ENCODE results near the gene SLFN12L.

DNA sequence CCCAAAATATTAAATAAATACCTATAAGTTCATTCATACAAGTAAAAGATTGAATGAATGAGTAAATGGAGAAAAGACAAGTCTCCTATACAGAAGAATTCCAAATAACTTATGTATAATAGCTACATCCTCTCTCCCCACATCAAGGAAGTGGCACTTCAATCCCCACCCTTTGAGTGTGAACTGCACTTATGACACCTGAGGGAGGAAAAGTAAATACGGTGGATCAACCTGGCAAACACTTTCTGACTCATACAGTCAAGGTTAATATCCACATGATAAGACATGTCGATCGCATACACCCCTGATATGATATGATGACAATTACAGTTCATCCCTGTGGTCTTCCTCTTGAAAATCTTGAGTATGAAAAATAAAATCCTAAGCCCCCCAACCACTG lies 18.0 kb downstream of the SLFN12L start:
- no peak for TF ChIP-seq CHD2 (IDR thresholded peaks at IDR 0.05; ENCODE audit: low read length, partially characterized antibody)
- no peak for TF ChIP-seq TEAD4 (IDR thresholded peaks at IDR 0.05; ENCODE audit: borderline replicate concordance, insufficient read depth)
- TF ChIP-seq, protein P1, sequence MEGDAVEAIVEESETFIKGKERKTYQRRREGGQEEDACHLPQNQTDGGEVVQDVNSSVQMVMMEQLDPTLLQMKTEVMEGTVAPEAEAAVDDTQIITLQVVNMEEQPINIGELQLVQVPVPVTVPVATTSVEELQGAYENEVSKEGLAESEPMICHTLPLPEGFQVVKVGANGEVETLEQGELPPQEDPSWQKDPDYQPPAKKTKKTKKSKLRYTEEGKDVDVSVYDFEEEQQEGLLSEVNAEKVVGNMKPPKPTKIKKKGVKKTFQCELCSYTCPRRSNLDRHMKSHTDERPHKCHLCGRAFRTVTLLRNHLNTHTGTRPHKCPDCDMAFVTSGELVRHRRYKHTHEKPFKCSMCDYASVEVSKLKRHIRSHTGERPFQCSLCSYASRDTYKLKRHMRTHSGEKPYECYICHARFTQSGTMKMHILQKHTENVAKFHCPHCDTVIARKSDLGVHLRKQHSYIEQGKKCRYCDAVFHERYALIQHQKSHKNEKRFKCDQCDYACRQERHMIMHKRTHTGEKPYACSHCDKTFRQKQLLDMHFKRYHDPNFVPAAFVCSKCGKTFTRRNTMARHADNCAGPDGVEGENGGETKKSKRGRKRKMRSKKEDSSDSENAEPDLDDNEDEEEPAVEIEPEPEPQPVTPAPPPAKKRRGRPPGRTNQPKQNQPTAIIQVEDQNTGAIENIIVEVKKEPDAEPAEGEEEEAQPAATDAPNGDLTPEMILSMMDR (IDR thresholded peaks at IDR 0.05): no peak
- TF ChIP-seq GATA2 (CRISPR knock-in tag; IDR thresholded peaks at IDR 0.05): no peak
- TF ChIP-seq EZH2phosphoT487 (IDR thresholded peaks at IDR 0.05; ENCODE audit: borderline replicate concordance, low read depth): no peak
- TF ChIP-seq, protein P2, sequence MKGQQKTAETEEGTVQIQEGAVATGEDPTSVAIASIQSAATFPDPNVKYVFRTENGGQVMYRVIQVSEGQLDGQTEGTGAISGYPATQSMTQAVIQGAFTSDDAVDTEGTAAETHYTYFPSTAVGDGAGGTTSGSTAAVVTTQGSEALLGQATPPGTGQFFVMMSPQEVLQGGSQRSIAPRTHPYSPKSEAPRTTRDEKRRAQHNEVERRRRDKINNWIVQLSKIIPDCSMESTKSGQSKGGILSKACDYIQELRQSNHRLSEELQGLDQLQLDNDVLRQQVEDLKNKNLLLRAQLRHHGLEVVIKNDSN (IDR thresholded peaks at IDR 0.05; ENCODE audit: borderline replicate concordance, low read depth): no peak
- TF ChIP-seq RFX5 (IDR thresholded peaks at IDR 0.05; ENCODE audit: low read length): no peak
- no peak for TF ChIP-seq EP300 (IDR thresholded peaks at IDR 0.05; ENCODE audit: borderline replicate concordance in 1 of 2, low read depth in 1 of 2, low read length in 1 of 2)
- no peak for TF ChIP-seq RCOR1 (IDR thresholded peaks at IDR 0.05; ENCODE audit: low read length)
- TF ChIP-seq, protein P3, sequence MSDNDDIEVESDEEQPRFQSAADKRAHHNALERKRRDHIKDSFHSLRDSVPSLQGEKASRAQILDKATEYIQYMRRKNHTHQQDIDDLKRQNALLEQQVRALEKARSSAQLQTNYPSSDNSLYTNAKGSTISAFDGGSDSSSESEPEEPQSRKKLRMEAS (IDR thresholded peaks at IDR 0.05; ENCODE audit: low read depth): no peak
- no peak for TF ChIP-seq POLR2AphosphoS5 (IDR thresholded peaks at IDR 0.05; ENCODE audit: low read depth, low read length)
